GM12878 (cell line): ENCODE results near the gene C1orf115. TPM values are rescaled to one million over a fixed set of nuclear protein-coding genes. Genes with fewer than 3 reads are reported as not detected.

Experiments used
- ATAC-seq: fragments of 200-7000 bp; cut with Tn5 transposase; 3 replicates; pipeline ENCODE4 v1.9.1; 2020; ENCODE audit warnings: mild to moderate bottlenecking, moderate library complexity
- BruUV-seq: library from RNA; stranded (reverse); fragments of 400-500 nt; replicated peaks from 2 replicates; lab custom pipeline; 2021; lab: Mats Ljungman, UMichigan
- CTCF ChIA-PET: fragments of 300-600 bp; sonication (Branson Sonifier 250); formaldehyde crosslinking; extraction: SDS; loops from one replicate; lab custom pipeline; 2021; ENCODE audit warnings: inconsistent platforms; lab: Yijun Ruan, JAX
- POLR2A ChIA-PET: fragments of 350-600 bp; formaldehyde crosslinking; extraction: SDS; loops from one replicate; lab custom pipeline; 2021; ENCODE audit warnings: inconsistent platforms; lab: Charles Lee
- RAD21 ChIA-PET: fragments of 300-600 bp; sonication (Branson Sonifier 250); formaldehyde crosslinking; loops from one replicate; lab custom pipeline; 2023; ENCODE audit warnings: antibody characterized with exemption; ENCODE audit not compliant: unreplicated experiment; lab: Charles Lee
- SMC1A ChIA-PET: fragments of 300-600 bp; sonication (Branson Sonifier 250); formaldehyde crosslinking; loops from one replicate; lab custom pipeline; 2023; ENCODE audit not compliant: unreplicated experiment, uncharacterized antibody; lab: Charles Lee
- DNase-seq: peaks from one replicate; pipeline ENCODE4 v3.0.0-alpha.2; 2011; ENCODE audit warnings: low read depth, low spot score
- FAIRE-seq: peaks from 3 replicates; lab custom pipeline; 2011; peaks lifted over from hg19 to GRCh38; lab: Jason Lieb, UNC
- H2AFZ ChIP-seq: 2 replicates; pipeline ENCODE4 v1.6.0; 2011; ENCODE audit warnings: low read depth, low read length, control low read depth; ENCODE audit not compliant: control insufficient read depth
- H3K27ac ChIP-seq: 2 replicates; pipeline ENCODE4 v1.5.1; 2011; ENCODE audit warnings: control low read depth; ENCODE audit not compliant: control insufficient read depth, insufficient read depth
- H3K27me3 ChIP-seq, 2 experiments: replicated peaks in 1 of 2; 2 replicates each; pipeline versions ENCODE4 v1.6.0 to v1.6.1; 2011; ENCODE audit warnings: low read length in 1 of 2; ENCODE audit not compliant: control insufficient read depth in 2 of 2, insufficient read depth in 2 of 2
- H3K36me3 ChIP-seq, 2 experiments: 2 replicates each; pipeline ENCODE4 v1.5.1; 2011; ENCODE audit warnings: low read length in 1 of 2; ENCODE audit not compliant: control insufficient read depth in 2 of 2, insufficient read depth in 2 of 2
- H3K4me1 ChIP-seq: 2 replicates; pipeline ENCODE4 v1.6.1; 2011; ENCODE audit warnings: mild to moderate bottlenecking, low read length, moderate library complexity, mixed read lengths; ENCODE audit not compliant: control insufficient read depth, insufficient read depth
- H3K4me2 ChIP-seq: 2 replicates; pipeline ENCODE4 v1.6.0; 2011; ENCODE audit warnings: control low read depth; ENCODE audit not compliant: control insufficient read depth, insufficient read depth
- H3K4me3 ChIP-seq: fragments of 200-600 bp; sonication (generic); 2 replicates; pipeline ENCODE4 v1.5.1; 2016
- H3K79me2 ChIP-seq: 2 replicates; pipeline ENCODE4 v1.6.0; 2011; ENCODE audit warnings: low read length; ENCODE audit not compliant: control insufficient read depth, insufficient read depth
- H3K9ac ChIP-seq: 2 replicates; pipeline ENCODE4 v1.8.0; 2011; ENCODE audit warnings: low read length, control low read depth, mixed read lengths; ENCODE audit not compliant: control insufficient read depth, insufficient read depth
- H3K9me3 ChIP-seq: replicated peaks from 3 replicates; pipeline ENCODE4 v1.5.1; 2011; ENCODE audit warnings: mild to moderate bottlenecking, low read length; ENCODE audit not compliant: control insufficient read depth, insufficient read depth
- H4K20me1 ChIP-seq: 2 replicates; pipeline ENCODE4 v1.6.0; 2011; ENCODE audit not compliant: control insufficient read depth, insufficient read depth
- ASH2L ChIP-seq: fragments of 300-600, 200-600 bp; sonication (generic); IDR thresholded peaks from 2 replicates; pipeline ENCODE4 v1.6.1; 2017; ENCODE audit warnings: low read depth, mild to moderate bottlenecking, borderline replicate concordance
- BCL11A ChIP-seq: IDR thresholded peaks from 2 replicates; pipeline ENCODE4 v1.6.1; 2011; ENCODE audit warnings: low read depth, low read length
- CBX3 ChIP-seq: fragments of 200-600 bp; sonication (generic); IDR thresholded peaks from 2 replicates; pipeline ENCODE4 v1.6.1; 2016; ENCODE audit warnings: low read depth, borderline replicate concordance
- CHD1 ChIP-seq: IDR thresholded peaks from 2 replicates; pipeline ENCODE4 v1.6.1; 2012; ENCODE audit warnings: low read depth, low read length, improper control_type of control experiment
- CHD4 ChIP-seq: fragments of 200-600 bp; sonication (generic); IDR thresholded peaks from 2 replicates; pipeline ENCODE4 v1.6.1; 2016; ENCODE audit warnings: mild to moderate bottlenecking
- CREB1 ChIP-seq: IDR thresholded peaks from 2 replicates; pipeline ENCODE4 v1.6.1; 2012; ENCODE audit warnings: low read depth, mild to moderate bottlenecking, inconsistent platforms
- DPF2 ChIP-seq: fragments of 450-650 bp; IDR thresholded peaks from 2 replicates; pipeline ENCODE4 v1.6.1; 2017; ENCODE audit warnings: mild to moderate bottlenecking
- FOXK2 ChIP-seq: fragments of 450-650 bp; IDR thresholded peaks from 2 replicates; pipeline ENCODE4 v1.6.1; 2017; ENCODE audit warnings: mild to moderate bottlenecking, moderate library complexity
- HCFC1 ChIP-seq: fragments of 150-350 bp; IDR thresholded peaks from 2 replicates; pipeline ENCODE4 v1.6.1; 2014; ENCODE audit warnings: low read length
- IKZF1 ChIP-seq: fragments of 450-650 bp; conservative IDR thresholded peaks from 2 replicates; pipeline ENCODE4 v1.6.1; 2017; ENCODE audit warnings: antibody characterized with exemption, mild to moderate bottlenecking
- MTA2 ChIP-seq: fragments of 450-650 bp; IDR thresholded peaks from 2 replicates; pipeline ENCODE4 v1.6.1; 2016; ENCODE audit warnings: low read depth, mild to moderate bottlenecking, moderate library complexity
- NR2C2 ChIP-seq: IDR thresholded peaks from 2 replicates; pipeline ENCODE4 v1.6.1; 2011; ENCODE audit warnings: borderline replicate concordance, low read depth; ENCODE audit not compliant: control insufficient read depth, insufficient read length
- POLR2AphosphoS5 ChIP-seq: IDR thresholded peaks from 2 replicates; pipeline ENCODE4 v1.6.1; 2011; ENCODE audit warnings: mild to moderate bottlenecking, low read length, inconsistent platforms
- RBBP5 ChIP-seq: fragments of 200-600 bp; sonication (generic); conservative IDR thresholded peaks from 2 replicates; pipeline ENCODE4 v1.6.1; 2016
- RUNX3 ChIP-seq: IDR thresholded peaks from 2 replicates; pipeline ENCODE4 v1.6.1; 2012; ENCODE audit warnings: low read length, inconsistent platforms
- SIX5 ChIP-seq: IDR thresholded peaks from 2 replicates; pipeline ENCODE4 v1.6.1; 2011; ENCODE audit warnings: mild to moderate bottlenecking, low read depth, low read length, moderate library complexity; ENCODE audit not compliant: severe bottlenecking
- SMC3 ChIP-seq: IDR thresholded peaks from 2 replicates; pipeline ENCODE4 v1.6.1; 2011; ENCODE audit warnings: low read length, improper control_type of control experiment, borderline replicate concordance
- STAT3 ChIP-seq: IDR thresholded peaks from 2 replicates; pipeline ENCODE4 v1.6.1; 2011; ENCODE audit warnings: low read depth, low read length, improper control_type of control experiment
- TBL1XR1 ChIP-seq: IDR thresholded peaks from 2 replicates; pipeline ENCODE4 v1.6.1; 2012; ENCODE audit warnings: low read depth, low read length, improper control_type of control experiment
- TCF7 ChIP-seq: IDR thresholded peaks from 2 replicates; pipeline ENCODE4 v1.6.1; 2014; ENCODE audit warnings: antibody characterized with exemption, borderline replicate concordance
- ZBED1 ChIP-seq: IDR thresholded peaks from 2 replicates; pipeline ENCODE4 v1.6.1; 2016; ENCODE audit warnings: borderline replicate concordance
- ZBTB33 ChIP-seq: fragments of 450-650 bp; IDR thresholded peaks from 2 replicates; pipeline ENCODE4 v1.6.1; 2017; ENCODE audit warnings: mild to moderate bottlenecking
- ZNF622 ChIP-seq: fragments of 450-650 bp; IDR thresholded peaks from 2 replicates; pipeline ENCODE4 v1.6.1; 2017; ENCODE audit warnings: mild to moderate bottlenecking, inconsistent platforms
- ZZZ3 ChIP-seq: IDR thresholded peaks from 2 replicates; pipeline ENCODE4 v1.6.1; 2011; ENCODE audit warnings: low read depth; ENCODE audit not compliant: control insufficient read depth, insufficient read length
- WGBS: methylation state at CpG from one replicate; pipeline ENCODE4 v1.1.6; 2016; ENCODE audit warnings: low lambda C conversion rate; ENCODE audit not compliant: insufficient replicate concordance, insufficient coverage; ENCODE audit errors: missing lambda C conversion rate; 5-methylcytosine and 5-hydroxymethylcytosine counted together
- in situ Hi-C: fragments of 300-500 bp; cut with MboI; formaldehyde crosslinking; loops from 9 replicates; pipeline ENCODE4 v1.14.3; 2018; ENCODE audit warnings: mixed read lengths
- intact Hi-C: fragments of 100-400 bp; cut with micrococcal nuclease; formaldehyde crosslinking; loops from one replicate; pipeline ENCODE4 v1.14.2; 2022; ENCODE audit not compliant: unreplicated experiment
- polyA plus RNA-seq, 11 experiments: library from polyadenylated mRNA; depleted of rRNA in 4 of 11; unstranded in 6 of 11; stranded (reverse) in 5 of 11; fragments of >200 nt; fragmentation: Nextera tagmentation in 4 of 11; fragmentation: Illumina TruSeq in 1 of 11; extraction: Ambion mirVana in 4 of 11; extraction: Trizol in 1 of 11; gene quantifications; 1 replicate in 1 of 11; 2 replicates in 10 of 11; pipeline versions ENCODE4 v1.2.1 to v1.2.3, GENCODE V29; 2011 to 2016; ENCODE audit warnings: inconsistent platforms in 2 of 11, missing spikeins in 2 of 11, low read depth in 1 of 11
- total RNA-seq, 4 experiments: library from RNA; depleted of rRNA in 3 of 4; stranded (reverse); fragments of >200 nt in 3 of 4; fragmentation: Illumina TruSeq in 1 of 4; extraction: Trizol in 1 of 4; gene quantifications; 2 replicates each; pipeline versions ENCODE4 v1.2.1 to v1.2.3, GENCODE V29; 2013 to 2021
- TF ChIP-seq, protein P1 (sequence below): IDR thresholded peaks from 2 replicates; pipeline ENCODE4 v1.6.1; 2012; ENCODE audit warnings: low read length, inconsistent platforms

Gene C1orf115
- total and polyA plus RNA-seq, 10 of the 15 experiments (the other 5 are each of a cell fraction or from before 2014, with no cell fraction given) = 0.52 to 5.0 (median 4.1) TPM

- intact Hi-C loops = no loop called here
- ATAC-seq (peak; percentile 91), FAIRE-seq (no peak), DNase-seq (no peak)
- ChIA-PET RAD21 (interaction anchor here (0.9 kb wide), 1 partner anchor 10 kb away, joined by 4 read pairs; no protein-coding TSS in a partner anchor), SMC1A (interaction anchor here (0.6 to 1.3 kb wide), 2 partner anchors 12 to 1183 kb away, joined by 3 to 4 read pairs; no protein-coding TSS in a partner anchor), CTCF (interaction anchor here (1.8 kb wide), 1 partner anchor 22 kb away, joined by 5 read pairs; no protein-coding TSS in a partner anchor), POLR2A (interaction anchor here (0.6 kb wide), 1 partner anchor 11 kb away, joined by 3 read pairs; no protein-coding TSS in a partner anchor)
- H3K4me2 ChIP-seq = no peak overlapping the region
- in situ Hi-C loops = no loop called here
- H3K27me3 ChIP-seq = no peaks in the 10 kb centered on the region
- H3K36me3 ChIP-seq = no peaks in the 10 kb centered on the region
- BruUV-seq = no TSS peak
- H3K4me3 ChIP-seq = no peak overlapping the region
- peaks cover 5% of the 10 kb centered on the region; the same call in 1 of the 2 replicates for H3K4me1 ChIP-seq
- no peak overlapping the region for H3K27ac ChIP-seq
- no peak overlapping the region for H2AFZ ChIP-seq
- WGBS = 21% methylated on average over 9 of the region's 9 CpGs
- no peaks in the 10 kb centered on the region for H3K79me2 ChIP-seq
- H3K9ac ChIP-seq = no peak overlapping the region
- H3K9me3 ChIP-seq = no peaks in the 10 kb centered on the region
- H4K20me1 ChIP-seq = no peaks in the 10 kb centered on the region
- TF ChIP-seq DPF2 = peak; percentile 43; the same call in 1 of the 2 replicates
- no peak for TF ChIP-seq TBL1XR1
- no peak for TF ChIP-seq STAT3
- TF ChIP-seq HCFC1 = no peak
- TF ChIP-seq RBBP5 = no peak
- TF ChIP-seq, protein P1, sequence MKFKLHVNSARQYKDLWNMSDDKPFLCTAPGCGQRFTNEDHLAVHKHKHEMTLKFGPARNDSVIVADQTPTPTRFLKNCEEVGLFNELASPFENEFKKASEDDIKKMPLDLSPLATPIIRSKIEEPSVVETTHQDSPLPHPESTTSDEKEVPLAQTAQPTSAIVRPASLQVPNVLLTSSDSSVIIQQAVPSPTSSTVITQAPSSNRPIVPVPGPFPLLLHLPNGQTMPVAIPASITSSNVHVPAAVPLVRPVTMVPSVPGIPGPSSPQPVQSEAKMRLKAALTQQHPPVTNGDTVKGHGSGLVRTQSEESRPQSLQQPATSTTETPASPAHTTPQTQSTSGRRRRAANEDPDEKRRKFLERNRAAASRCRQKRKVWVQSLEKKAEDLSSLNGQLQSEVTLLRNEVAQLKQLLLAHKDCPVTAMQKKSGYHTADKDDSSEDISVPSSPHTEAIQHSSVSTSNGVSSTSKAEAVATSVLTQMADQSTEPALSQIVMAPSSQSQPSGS = no peak
- TF ChIP-seq SIX5 = no peak
- TF ChIP-seq IKZF1 = peak; percentile 80
- TF ChIP-seq ZBTB33 = no peak
- no peak for TF ChIP-seq TCF7
- TF ChIP-seq RUNX3 = no peak
- TF ChIP-seq MTA2 = 0 out of 2 replicates have a peak, but pooled peaks have one; percentile 15
- TF ChIP-seq CHD1 = no peak
- no peak for TF ChIP-seq ZBED1
- TF ChIP-seq ZZZ3 = no peak
- TF ChIP-seq BCL11A = no peak
- TF ChIP-seq POLR2AphosphoS5 = no peak
- TF ChIP-seq SMC3 = no peak
- TF ChIP-seq NR2C2 = no peak
- no peak for TF ChIP-seq FOXK2
- TF ChIP-seq ASH2L = no peak
- no peak for TF ChIP-seq CREB1
- no peak for TF ChIP-seq CBX3
- no peak for TF ChIP-seq ZNF622
- no peak for TF ChIP-seq CHD4
Observed at GRCh38 chr1:220711056-220711809, 21.1 kb downstream of the C1orf115 start.
